ENCODE data around the gene MUC6. TPM values are rescaled to one million over a fixed set of nuclear protein-coding genes. Genes with fewer than 3 reads are reported as not detected.

Gene MUC6
- total RNA-seq, 3 donors from 2014 or later (not counting 1 experiment from before 2014, with no cell fraction given): not detected

- ATAC-seq: no peak
- no peak overlapping the region for H3K4me3 Mint-ChIP-seq
- DNase-seq: no peak
- Histone ChIP-seq H3K27me3 (ENCODE audit: control insufficient read depth, insufficient read depth, low read length) (no peaks in the 10 kb centered on the region), H3K9me3 (ENCODE audit: control insufficient read depth, insufficient read depth, low read length) (no peaks in the 10 kb centered on the region), H3K4me1 (ENCODE audit: control insufficient read depth, insufficient read depth, low read length) (no peaks in the 10 kb centered on the region), H3K4me3 (ENCODE audit: low read length) (no peak overlapping the region), H3K36me3 (ENCODE audit: control insufficient read depth, insufficient read depth, low read length) (no peaks in the 10 kb centered on the region), H3K27ac (ENCODE audit: low read length) (no peak overlapping the region)
- no peak overlapping the region for H3K27ac Mint-ChIP-seq
- no peaks in the 10 kb centered on the region for H3K27me3 Mint-ChIP-seq (ENCODE audit: low read depth in 2 of 2)
- TF ChIP-seq CTCF (IDR thresholded peaks at IDR 0.05): no peak
- 69% methylated on average over 34 of the region's 34 CpGs for WGBS (ENCODE audit: insufficient coverage)
- no peaks in the 10 kb centered on the region for H3K9me3 Mint-ChIP-seq
- no peaks in the 10 kb centered on the region for H3K4me1 Mint-ChIP-seq
- H3K36me3 Mint-ChIP-seq: no peaks in the 10 kb centered on the region
- intact Hi-C loops (cut with micrococcal nuclease): no loop called here
Observed at GRCh38 chr11:1083621-1084551, 47.4 kb upstream of the MUC6 start.

GRCh38 chr11:1082728-1083620, 46.5 kb upstream of the MUC6 start:
- no peak for ATAC-seq
- H3K27ac Mint-ChIP-seq: no peak overlapping the region
- TF ChIP-seq CTCF (IDR thresholded peaks at IDR 0.05): no peak
- Histone ChIP-seq H3K9me3 (ENCODE audit: control insufficient read depth, insufficient read depth, low read length) (no peaks in the 10 kb centered on the region), H3K4me1 (ENCODE audit: control insufficient read depth, insufficient read depth, low read length) (no peaks in the 10 kb centered on the region), H3K27me3 (ENCODE audit: control insufficient read depth, insufficient read depth, low read length) (no peaks in the 10 kb centered on the region), H3K36me3 (ENCODE audit: control insufficient read depth, insufficient read depth, low read length) (no peaks in the 10 kb centered on the region), H3K4me3 (ENCODE audit: low read length) (no peak overlapping the region), H3K27ac (ENCODE audit: low read length) (no peak overlapping the region)
- intact Hi-C loops (cut with micrococcal nuclease): no loop called here
- peak in 1 of 2 donors; percentile 9 for DNase-seq
- H3K4me3 Mint-ChIP-seq: no peak overlapping the region
- H3K9me3 Mint-ChIP-seq: no peaks in the 10 kb centered on the region
- 82% methylated on average over 33 of the region's 33 CpGs for WGBS (ENCODE audit: insufficient coverage)
- no peaks in the 10 kb centered on the region for H3K36me3 Mint-ChIP-seq
- H3K4me1 Mint-ChIP-seq: no peaks in the 10 kb centered on the region
- no peaks in the 10 kb centered on the region for H3K27me3 Mint-ChIP-seq (ENCODE audit: low read depth in 2 of 2)

GRCh38 chr11:1082346-1082727, 45.8 kb upstream of the MUC6 start:
- no peak for TF ChIP-seq CTCF (IDR thresholded peaks at IDR 0.05)
- peak in 1 of 2 donors; percentile 11 for DNase-seq

More at GRCh38 chr11:1082346-1082727, 45.8 kb upstream of the MUC6 start:
- intact Hi-C loops (cut with micrococcal nuclease): no loop called here
- Histone ChIP-seq H3K4me1 (ENCODE audit: control insufficient read depth, insufficient read depth, low read length) (no peaks in the 10 kb centered on the region), H3K27ac (ENCODE audit: low read length) (no peak overlapping the region), H3K36me3 (ENCODE audit: control insufficient read depth, insufficient read depth, low read length) (no peaks in the 10 kb centered on the region), H3K4me3 (ENCODE audit: low read length) (no peak overlapping the region), H3K9me3 (ENCODE audit: control insufficient read depth, insufficient read depth, low read length) (no peaks in the 10 kb centered on the region), H3K27me3 (ENCODE audit: control insufficient read depth, insufficient read depth, low read length) (no peaks in the 10 kb centered on the region)
- Mint-ChIP-seq H3K4me1 (no peaks in the 10 kb centered on the region), H3K36me3 (no peaks in the 10 kb centered on the region), H3K27me3 (ENCODE audit: low read depth in 2 of 2) (no peaks in the 10 kb centered on the region), H3K4me3 (no peak overlapping the region), H3K9me3 (no peaks in the 10 kb centered on the region), H3K27ac (no peak overlapping the region)
- WGBS (ENCODE audit: insufficient coverage): 92% methylated on average over 14 of the region's 14 CpGs
- no peak for ATAC-seq
